Stromal cell of bone marrow (primary cell): ENCODE results near the gene SDF2L1.
"Not testable (repeated sequence)": the region's sequence is repeated elsewhere in the genome, so short reads cannot be mapped to it uniquely, and the experiment has no call there.

Source experiments
- DNase-seq: peaks from one replicate; pipeline ENCODE4 v3.0.0-alpha.2; 2012; ENCODE audit warnings: low read depth

Gene SDF2L1, protein sequence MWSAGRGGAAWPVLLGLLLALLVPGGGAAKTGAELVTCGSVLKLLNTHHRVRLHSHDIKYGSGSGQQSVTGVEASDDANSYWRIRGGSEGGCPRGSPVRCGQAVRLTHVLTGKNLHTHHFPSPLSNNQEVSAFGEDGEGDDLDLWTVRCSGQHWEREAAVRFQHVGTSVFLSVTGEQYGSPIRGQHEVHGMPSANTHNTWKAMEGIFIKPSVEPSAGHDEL

GRCh38 chr22:21641789-21642583, at the start of gene SDF2L1:
SDF2L1 (plus strand) TSS chr22:21642302; CDS start chr22:21642337, 35 bp downstream.
- peak; percentile 98 for DNase-seq

DNA sequence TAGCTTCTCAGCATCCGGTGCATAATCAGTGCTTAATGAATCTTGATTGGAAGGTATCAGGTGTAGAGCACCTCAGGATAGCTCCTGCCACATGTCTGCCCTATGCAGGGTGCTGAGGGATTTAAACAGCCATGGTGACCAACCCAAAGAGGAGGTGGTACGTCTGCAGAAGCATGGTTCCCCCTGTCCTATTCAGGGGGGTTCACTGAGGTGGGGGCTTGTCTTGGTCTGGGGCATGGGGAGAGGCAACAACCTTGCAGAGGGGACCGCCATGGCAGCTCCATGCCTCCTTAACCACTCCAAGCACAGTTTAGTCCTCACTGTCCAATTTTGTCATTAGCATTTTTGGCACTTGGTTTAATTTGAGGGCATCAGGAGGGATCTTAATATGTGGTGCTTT, 49.7 kb upstream of the SDF2L1 start:
- no peak for DNase-seq

GRCh38 chr22:21593406-21594232, 48.5 kb upstream of the SDF2L1 start:
- no peak for DNase-seq

DNA sequence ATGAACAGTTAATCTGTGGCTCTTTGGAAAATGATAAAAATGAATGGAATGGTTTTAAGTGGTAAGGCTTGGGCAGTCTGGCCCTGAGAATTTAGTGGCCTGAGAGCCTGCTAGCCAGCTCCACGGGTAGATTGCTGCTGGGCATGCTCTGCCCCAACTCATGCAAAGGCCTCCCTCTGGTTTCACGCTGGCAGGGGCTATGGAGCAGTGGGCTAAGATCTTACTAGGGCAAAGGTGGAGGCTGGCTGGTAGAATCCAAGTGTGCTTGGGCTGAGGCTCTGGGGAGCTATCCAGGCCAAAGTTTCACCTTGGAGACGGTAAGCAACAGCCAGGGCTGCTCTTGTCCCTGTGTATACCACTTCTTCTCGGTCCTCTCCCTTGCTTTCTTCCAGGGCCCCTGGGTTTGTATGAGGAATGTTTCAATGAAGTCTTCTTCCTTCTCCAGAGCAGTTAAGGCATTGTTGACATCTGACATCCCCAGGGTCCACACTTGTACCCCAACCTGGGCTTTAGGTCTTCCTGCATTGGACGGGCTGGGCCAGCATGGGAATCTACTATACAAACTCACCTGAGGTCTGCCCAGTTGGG, 47.1 kb upstream of the SDF2L1 start:
- DNase-seq = no peak

DNA sequence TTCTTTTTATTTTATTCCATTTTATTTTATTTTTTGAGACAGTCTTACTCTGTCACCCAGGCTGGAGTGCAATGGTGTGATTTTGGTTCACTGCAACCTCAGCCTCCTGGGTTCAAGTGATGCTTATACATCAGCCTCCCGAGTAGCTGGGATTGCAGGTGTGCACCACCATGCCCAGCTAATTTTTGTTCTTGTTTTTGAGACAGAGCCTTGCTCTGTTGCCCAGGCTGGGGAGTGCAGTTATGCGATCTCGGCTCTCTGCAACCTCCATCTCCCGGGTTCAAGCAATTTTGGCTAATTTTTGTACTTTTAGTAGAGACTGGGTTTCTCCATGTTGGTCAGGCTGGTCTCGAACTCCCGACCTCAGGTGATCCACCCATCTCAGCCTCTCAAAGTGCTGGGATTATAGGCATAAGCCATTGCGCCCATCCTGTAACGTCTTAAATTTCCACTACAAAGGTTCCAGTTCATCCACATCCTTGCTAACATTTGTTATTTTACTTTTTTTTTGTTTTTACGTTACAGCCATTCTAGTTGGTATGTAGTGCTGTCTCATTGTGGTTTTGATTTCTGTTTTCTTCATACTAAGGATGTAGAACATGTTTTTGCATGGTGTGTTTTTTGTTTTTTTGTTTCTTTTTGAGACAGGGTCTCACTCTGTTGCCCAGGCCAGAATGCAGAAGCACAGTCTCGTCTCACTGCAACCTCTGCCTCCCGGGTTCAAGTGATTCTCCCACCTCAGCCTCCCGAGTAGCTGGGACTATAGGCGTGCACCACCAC, 45.6 kb upstream of the SDF2L1 start:
- DNase-seq = not testable (repeated sequence)

- DNase-seq = no peak
Measured at GRCh38 chr22:21598302-21598701, 43.8 kb upstream of the SDF2L1 start.

- no peak for DNase-seq
Measured at GRCh38 chr22:21599053-21599893, 42.8 kb upstream of the SDF2L1 start.

DNA sequence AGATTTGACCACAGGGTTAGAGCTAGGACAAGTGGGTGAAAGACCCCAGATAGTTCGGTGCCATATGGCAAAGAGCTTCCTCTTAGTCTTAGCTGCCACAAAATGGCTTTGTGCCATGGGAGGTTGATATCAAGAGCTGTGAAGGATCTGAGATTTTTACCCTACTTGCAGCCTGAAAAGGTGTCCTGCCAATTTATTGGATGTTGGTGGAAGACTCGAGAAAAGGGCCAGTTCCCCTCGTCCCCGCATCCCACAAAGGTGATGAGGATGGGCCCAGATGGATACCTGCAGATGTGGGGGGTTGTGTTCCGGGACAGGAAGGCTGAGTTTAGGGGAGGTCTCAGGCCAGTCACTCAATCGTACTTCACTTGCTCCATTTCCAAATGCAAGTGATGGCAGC, 39.5 kb upstream of the SDF2L1 start:
- no peak for DNase-seq

DNA sequence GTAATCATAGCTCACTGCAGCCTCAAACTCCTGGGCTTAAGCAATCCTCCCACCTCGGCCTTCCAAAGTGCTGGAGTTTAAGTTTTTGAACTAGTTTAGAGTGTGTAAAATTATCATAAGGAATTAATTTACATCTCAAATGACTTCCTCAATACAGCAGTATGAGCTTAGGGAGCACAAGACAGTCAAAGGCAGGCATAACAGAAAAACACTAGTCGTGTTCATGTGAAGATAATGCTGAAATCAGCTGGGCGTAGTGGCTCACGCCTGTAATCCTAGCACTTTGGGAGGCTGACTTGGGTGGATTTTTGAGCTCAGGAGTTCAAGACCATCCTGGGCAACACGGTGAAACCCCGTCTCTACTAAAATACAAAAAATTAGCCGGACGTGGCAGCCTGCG, 38.1 kb upstream of the SDF2L1 start:
- DNase-seq = no peak

DNA sequence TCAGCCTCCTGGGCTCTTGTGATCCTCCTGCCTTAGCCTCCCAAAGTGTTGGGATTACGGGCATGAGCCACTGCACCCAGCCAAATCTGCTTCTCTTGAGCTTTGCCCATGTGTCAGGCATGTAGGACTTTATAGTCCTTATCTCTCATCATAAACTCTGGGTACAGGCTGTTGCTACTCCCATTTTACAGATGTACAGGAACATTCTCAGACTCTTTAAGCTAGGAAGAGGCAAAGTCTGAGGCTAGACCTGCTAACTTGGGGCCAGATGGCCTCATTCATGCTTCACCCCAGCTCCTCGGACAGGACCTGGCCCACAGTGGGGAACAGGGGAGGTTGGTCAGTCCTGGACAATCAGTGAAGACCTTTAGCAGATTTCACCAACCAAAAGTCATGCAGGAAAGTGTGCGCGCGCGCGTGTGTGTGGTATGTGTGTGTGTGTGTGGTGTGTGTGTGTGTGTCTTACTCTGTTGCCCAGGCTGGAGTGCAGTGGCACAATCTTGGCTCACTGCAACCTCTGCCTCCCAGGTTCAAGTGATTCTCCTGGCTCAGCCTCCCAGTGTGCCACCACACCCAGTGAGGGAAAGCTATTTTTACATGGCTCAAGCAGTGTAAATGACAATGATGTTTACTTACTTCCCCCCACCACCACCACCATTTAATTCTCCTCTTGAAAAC, 36.1 kb upstream of the SDF2L1 start:
- no peak for DNase-seq

GRCh38 chr22:21606775-21607174, 35.3 kb upstream of the SDF2L1 start:
- DNase-seq = no peak

DNA sequence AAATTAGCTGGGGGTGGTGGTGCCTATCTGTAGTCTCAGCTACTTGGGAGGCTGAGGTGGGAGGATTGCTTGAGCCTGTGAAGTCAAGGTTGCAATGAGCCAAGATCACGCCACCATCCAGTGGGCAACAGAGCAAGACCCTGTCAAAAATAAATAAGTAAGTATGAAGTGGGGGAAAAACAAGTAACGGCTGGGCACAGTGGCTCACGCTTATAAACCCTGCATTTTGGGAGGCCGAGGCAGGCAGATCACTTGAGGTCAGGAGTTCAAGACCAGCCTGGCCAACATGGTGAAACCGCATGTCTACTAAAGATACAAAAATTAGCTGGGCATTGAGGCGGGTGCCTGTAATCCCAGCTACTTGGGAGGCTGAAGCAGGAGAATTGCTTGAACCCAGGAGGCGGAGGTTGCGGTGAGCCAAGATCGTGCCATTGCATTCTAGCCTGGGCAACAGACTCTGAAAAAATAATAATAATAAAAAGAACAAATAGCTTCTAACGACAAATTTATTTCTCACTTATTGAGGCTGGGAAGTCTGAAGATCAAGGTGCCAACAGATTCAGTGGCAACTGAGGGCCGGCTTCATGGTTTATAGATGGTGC, 32.4 kb upstream of the SDF2L1 start:
- not testable (repeated sequence) for DNase-seq

- no peak for DNase-seq
Measured at GRCh38 chr22:21611210-21611977, 30.7 kb upstream of the SDF2L1 start.

- DNase-seq = no peak
Measured at GRCh38 chr22:21612858-21613257, 29.2 kb upstream of the SDF2L1 start.

- no peak for DNase-seq
Measured at GRCh38 chr22:21613553-21614233, 28.4 kb upstream of the SDF2L1 start.

DNA sequence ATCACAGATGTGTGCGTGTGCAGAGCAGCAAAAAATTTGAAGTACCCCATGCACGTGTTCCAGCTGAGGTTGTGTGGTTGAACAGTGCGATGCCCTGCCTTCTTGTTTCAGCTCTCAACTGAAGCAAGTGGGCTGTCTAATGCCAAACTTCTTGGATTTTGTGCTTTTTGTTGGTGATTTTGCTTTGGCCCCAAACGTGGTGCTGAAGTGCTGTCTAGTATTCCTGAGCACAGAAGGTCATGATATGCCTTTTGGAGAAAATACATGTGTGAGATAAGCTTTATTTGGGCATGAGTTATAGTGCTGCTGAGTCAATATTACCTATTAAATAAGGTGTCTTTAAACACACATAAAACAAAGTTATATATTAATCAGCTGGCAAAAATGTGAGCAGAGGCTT, 26.4 kb upstream of the SDF2L1 start:
- no peak for DNase-seq

- DNase-seq = not testable (repeated sequence)
Measured at GRCh38 chr22:21617337-21617736, 24.8 kb upstream of the SDF2L1 start.

GRCh38 chr22:21621025-21621424, 21.1 kb upstream of the SDF2L1 start:
- no peak for DNase-seq
